SKM-1 (cell line): ENCODE results near the gene SGO2.
"Not testable (repeated sequence)": the region's sequence is repeated elsewhere in the genome, so short reads cannot be mapped to it uniquely, and the experiment has no call there.

ENCODE experiments used
- DNase-seq: peaks from one replicate; lab custom pipeline; 2025; ENCODE audit not compliant: unreplicated experiment; lab: John Stamatoyannopoulos, UW

SGO2 gene

DNA sequence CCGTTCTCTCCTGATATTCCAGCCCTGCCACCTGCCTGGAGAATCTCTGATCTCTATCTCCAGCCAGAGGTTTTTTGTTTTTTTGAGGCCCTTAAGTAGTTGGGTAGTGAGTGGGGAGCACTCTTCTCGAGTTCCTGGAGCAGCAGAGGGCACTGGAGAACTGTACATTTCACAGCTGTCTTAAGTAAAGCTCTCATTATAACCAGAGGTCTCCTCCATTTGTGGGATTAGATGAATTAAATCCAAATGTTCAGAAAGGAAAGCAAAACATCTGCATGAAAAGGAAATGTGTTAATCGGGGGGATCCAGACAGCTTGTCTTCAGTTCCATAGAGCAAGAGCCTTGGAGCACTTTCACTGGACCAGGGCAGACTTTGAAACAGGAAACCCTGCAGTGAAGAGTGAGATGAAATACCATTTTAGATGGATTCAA lies 92.6 kb downstream of the SGO2 start:
- no peak for DNase-seq

DNA sequence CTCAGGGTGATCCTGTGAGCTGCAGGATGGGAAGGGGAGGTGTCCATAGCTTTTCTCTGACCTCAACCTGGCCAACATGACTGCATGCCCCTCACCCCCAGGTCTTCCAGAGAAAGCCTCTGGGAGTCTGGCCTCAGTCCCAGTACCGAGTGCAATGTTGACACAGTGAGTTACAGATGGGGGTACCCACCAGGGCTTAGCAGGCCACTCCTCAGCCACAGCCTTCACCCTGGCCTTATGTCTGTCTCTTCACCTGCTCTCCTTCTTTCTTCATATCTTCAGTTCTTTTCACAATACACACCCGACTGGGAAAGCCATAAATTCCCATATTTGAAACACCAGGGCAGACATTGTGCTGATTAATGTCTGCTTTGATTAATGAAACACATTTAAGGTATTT lies 93.3 kb downstream of the SGO2 start:
- DNase-seq: no peak

DNA sequence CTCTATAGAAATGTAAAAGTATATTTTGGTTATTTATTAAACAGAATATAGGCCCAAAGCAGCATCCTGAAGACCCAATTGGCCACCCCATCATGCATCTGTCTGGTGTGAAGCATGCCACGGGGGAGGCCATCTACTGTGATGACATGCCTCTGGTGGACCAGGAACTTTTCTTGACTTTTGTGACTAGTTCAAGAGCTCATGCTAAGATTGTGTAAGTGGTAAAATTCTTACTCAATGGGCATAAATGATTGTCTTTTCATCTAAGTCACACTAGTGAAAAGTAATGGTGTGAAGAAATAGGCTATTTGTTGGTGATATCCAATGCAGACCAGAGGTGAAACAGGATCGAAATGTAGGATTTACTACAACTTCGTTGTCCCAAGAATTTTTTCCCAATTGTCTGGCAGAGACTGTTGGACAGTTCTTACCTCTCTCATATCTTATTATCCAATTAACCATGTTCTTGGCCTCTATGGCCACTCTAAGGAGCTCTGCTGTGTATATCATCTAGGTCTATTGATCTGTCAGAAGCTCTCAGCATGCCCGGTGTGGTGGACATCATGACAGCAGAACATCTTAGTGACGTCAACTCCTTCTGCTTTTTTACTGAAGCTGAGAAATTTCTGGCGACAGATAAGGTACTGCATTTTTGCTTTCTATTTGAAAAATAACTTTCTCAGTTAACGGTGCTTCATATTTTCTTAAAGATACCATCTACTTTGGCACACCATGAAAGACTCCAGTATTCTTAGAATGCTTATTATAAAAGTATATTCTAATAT lies 94.8 kb downstream of the SGO2 start:
- DNase-seq: no peak

DNA sequence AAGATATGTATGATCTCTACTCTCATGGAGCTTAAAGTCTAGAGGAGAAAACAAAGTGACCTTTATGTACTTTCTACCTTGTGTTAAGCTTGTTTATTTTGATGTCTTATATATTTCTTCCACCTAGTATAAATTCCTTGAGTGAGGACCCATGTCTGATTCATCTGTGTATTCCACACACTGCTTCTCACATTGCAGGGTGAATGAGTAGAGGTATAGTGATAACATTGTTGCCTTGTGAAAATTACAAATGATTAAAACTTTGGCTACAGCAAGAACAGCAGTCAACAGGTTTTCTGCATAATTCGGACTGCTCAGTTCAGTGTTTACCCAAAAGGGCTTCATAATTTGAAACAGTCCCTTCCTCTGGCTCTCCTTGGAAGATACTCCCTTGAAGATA lies 96.1 kb downstream of the SGO2 start:
- no peak for DNase-seq

DNA sequence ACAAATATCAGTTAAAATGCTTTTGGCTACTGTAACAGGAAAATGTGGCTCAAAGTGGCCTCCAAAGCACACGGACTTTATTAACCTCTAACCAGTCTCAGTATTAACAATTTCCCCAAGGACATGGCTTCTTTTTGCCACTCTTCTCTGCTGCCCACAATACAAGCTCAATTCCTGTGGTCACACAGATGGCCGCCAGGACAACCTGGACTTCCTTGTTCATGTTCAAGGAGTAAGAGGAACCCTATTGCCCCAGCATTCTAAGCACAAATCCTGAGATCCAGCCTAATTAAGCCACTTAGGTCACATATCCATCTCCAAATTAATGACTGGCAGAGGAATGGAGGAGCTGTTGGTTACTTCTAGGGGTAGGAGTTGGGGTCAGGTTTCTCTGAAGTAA lies 98.0 kb downstream of the SGO2 start:
- DNase-seq: peak; percentile 29

DNA sequence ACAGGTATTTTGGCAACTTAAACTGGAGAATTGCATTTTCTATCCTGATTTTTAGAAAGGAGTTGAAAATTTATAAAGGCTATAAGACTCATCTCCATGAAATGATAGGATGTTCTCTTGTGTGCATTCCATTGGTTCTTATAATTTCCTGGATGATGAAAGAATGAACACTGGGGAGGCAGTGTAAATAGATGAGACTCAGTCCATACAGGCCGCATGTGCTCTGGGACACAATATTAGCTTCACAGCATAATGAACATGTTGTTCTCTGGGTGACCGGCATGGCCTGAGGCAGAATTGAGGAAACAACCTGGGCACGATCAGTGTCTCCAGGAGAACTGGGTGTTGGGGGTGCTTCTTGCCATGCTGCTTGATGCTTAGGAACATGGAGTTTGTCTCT lies 98.7 kb downstream of the SGO2 start:
- DNase-seq: no peak

DNA sequence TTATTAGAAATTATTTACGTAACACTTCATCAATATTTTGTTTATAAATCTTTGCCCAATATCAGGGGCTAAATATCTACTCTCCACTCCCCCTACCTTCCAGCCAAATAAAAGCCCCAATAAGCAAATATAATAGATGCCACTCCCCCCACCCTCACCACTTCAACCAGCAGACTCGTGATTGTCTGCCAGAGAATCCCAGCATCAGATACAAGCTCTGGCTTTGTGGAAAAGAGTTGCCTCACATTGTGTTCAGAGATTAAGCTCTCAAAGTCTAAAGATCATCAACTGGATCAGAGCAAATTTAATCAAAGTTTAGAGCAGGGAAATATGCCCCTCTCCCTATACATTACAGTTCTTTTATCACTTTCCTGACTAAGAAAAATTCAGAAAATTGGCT lies 99.3 kb downstream of the SGO2 start:
- no peak for DNase-seq

DNA sequence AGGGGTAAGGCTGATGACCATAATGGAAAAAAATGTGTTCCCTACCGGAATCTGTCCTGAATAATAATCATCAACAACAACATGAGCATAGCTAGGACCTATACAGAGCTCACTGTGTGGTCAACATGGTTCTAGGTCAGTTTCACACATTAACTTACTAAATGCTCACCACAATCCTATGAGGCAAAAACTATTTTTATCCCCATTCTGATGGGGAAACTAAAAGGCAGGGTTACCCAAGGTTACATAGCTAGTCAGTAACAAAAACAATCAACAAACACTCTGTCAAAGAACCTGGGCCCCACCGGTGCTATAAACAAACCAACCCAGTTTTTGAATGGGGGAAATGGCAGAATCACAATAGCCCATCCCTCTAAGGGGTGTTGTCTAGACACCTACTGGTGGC lies 100.0 kb downstream of the SGO2 start:
- DNase-seq: no peak

DNA sequence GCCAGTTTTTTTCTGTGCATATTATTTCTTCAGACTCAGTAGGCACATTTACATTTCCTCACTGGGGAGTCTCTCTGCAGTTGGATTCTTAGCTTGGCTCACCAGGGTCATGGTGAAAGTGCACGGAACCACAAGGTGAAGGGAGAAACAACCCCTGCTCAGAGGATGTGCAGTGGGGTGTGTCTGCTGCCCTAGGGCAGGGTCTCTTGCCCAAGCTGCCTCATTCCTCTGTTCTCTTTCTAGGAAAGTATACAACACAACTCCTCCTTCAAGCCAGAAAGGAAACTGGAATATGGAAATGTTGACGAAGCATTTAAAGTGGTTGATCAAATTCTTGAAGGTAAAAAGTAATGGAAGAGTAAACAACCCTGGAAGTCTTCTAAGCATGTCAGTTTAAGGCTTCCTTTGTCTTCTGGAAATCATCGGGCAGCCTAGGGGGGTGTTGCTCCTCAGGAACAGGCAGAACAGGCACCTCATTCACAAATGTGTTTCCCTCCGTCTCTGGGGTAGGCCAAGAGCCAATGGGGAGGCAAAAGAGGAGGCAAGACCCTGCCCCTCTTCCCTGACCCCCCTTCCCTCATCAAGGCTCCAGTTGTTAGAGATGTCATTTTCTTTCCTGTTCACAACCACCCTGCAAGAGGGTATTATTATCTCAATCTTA lies 101.2 kb downstream of the SGO2 start:
- no peak for DNase-seq

DNA sequence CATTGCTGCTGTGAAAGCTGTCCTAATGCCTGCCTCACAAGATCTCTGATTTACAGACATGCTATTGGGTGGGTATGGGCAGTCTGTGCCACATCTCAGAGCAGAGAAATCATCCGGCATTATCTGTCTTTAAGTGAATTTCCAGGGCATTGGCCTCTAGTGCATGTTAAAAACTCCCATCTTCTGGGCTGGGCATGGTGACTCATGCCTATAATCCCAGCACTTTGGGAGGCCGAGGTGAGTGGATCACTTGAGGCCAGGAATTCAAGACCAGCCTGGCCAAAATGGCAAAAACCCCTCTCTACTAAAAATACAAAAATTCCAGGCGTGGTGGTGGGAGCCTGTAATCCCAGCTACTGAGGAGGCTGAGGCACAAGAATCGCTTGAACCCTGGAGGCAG lies 102.5 kb downstream of the SGO2 start:
- not testable (repeated sequence) for DNase-seq

DNA sequence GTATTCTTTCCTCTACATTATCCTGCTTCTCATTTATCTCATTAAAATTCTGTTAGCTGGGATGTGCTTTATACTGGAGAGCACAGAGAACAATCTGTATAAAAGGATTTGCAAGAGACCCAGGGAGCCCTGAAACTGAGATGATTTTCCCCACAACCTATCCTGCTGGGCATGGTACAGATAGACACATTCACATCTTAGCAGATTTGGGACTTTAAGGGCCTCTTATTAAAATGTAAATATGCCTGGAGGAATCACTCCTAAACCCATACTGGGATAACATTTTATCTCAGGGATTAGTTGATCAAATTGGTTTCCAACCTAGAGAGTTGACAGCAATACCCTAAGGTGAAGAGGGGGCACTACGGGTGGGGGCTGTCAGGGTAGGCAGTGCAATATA lies 105.3 kb downstream of the SGO2 start:
- no peak for DNase-seq
